ENCODE measurements around the gene C8G.

The C8G gene

GRCh38 chr9:136899196-136899595 lies 45.8 kb upstream of the C8G start:
- Histone ChIP-seq H3K27ac (ENCODE audit: low read length) (no peak overlapping the region), H3K36me3 (ENCODE audit: insufficient read depth, low read length) (peaks cover 72% of the 10 kb centered on the region), H4K20me1 (ENCODE audit: insufficient read depth, low read length) (peaks cover 60% of the 10 kb centered on the region), H3K4me1 (ENCODE audit: insufficient read depth, low read length) (no peaks in the 10 kb centered on the region), H3K79me2 (ENCODE audit: insufficient read depth, low read length) (peaks cover 86% of the 10 kb centered on the region), H3K4me3 (ENCODE audit: low read depth in 1 of 2, low read length in 2 of 2) (no peak overlapping the region), H3K9ac (ENCODE audit: low read depth, low read length) (no peak overlapping the region), H3K4me2 (ENCODE audit: insufficient read depth, low read length) (no peak overlapping the region), H2AFZ (ENCODE audit: low read depth, low read length) (no peak overlapping the region), H3K9me3 (ENCODE audit: insufficient read depth, low read length, severe bottlenecking) (no peaks in the 10 kb centered on the region), H3K27me3 (ENCODE audit: insufficient read depth, low read length, poor library complexity) (no peaks in the 10 kb centered on the region)
- DNase-seq (no peak), ATAC-seq (ENCODE audit: insufficient read depth, low read depth) (no peak)
- TF ChIP-seq CTCF (IDR thresholded peaks at IDR 0.05; ENCODE audit: borderline replicate concordance, extremely low read depth, low read length, poor library complexity, severe bottlenecking), result no peak
- TF ChIP-seq EZH2 (IDR thresholded peaks at IDR 0.05; ENCODE audit: borderline replicate concordance, low read depth, low read length, severe bottlenecking), result no peak

GRCh38 chr9:136900556-136900955 lies 44.5 kb upstream of the C8G start:
- no peak overlapping the region for H2AFZ ChIP-seq (ENCODE audit: low read depth, low read length)
- H3K9me3 ChIP-seq (ENCODE audit: insufficient read depth, low read length, severe bottlenecking), result no peaks in the 10 kb centered on the region
- peaks cover 82% of the 10 kb centered on the region for H3K79me2 ChIP-seq (ENCODE audit: insufficient read depth, low read length)
- H3K36me3 ChIP-seq (ENCODE audit: insufficient read depth, low read length), result peaks cover 75% of the 10 kb centered on the region
- H3K9ac ChIP-seq (ENCODE audit: low read depth, low read length), result no peak overlapping the region
- H3K27me3 ChIP-seq (ENCODE audit: insufficient read depth, low read length, poor library complexity), result no peaks in the 10 kb centered on the region
- TF ChIP-seq EZH2 (IDR thresholded peaks at IDR 0.05; ENCODE audit: borderline replicate concordance, low read depth, low read length, severe bottlenecking), result no peak
- no peak for TF ChIP-seq CTCF (IDR thresholded peaks at IDR 0.05; ENCODE audit: borderline replicate concordance, extremely low read depth, low read length, poor library complexity, severe bottlenecking)
- H4K20me1 ChIP-seq (ENCODE audit: insufficient read depth, low read length), result peaks cover 58% of the 10 kb centered on the region
- ATAC-seq (ENCODE audit: insufficient read depth, low read depth) (no peak), DNase-seq (no peak)
- no peak overlapping the region for H3K4me3 ChIP-seq (ENCODE audit: low read depth in 1 of 2, low read length in 2 of 2)
- no peak overlapping the region for H3K4me2 ChIP-seq (ENCODE audit: insufficient read depth, low read length)
- no peak overlapping the region for H3K27ac ChIP-seq (ENCODE audit: low read length)
- H3K4me1 ChIP-seq (ENCODE audit: insufficient read depth, low read length), result no peaks in the 10 kb centered on the region

- H3K4me1 ChIP-seq (ENCODE audit: insufficient read depth, low read length), result no peaks in the 10 kb centered on the region
- no peak overlapping the region for H3K4me3 ChIP-seq (ENCODE audit: low read depth in 1 of 2, low read length in 2 of 2)
- no peak overlapping the region for H3K4me2 ChIP-seq (ENCODE audit: insufficient read depth, low read length)
- H3K27ac ChIP-seq (ENCODE audit: low read length), result no peak overlapping the region
- no peak for ATAC-seq (ENCODE audit: insufficient read depth, low read depth)
- H2AFZ ChIP-seq (ENCODE audit: low read depth, low read length), result no peak overlapping the region
- H3K36me3 ChIP-seq (ENCODE audit: insufficient read depth, low read length), result peaks cover 78% of the 10 kb centered on the region
- H3K79me2 ChIP-seq (ENCODE audit: insufficient read depth, low read length), result peaks cover 77% of the 10 kb centered on the region
- no peak for DNase-seq
- no peaks in the 10 kb centered on the region for H3K9me3 ChIP-seq (ENCODE audit: insufficient read depth, low read length, severe bottlenecking)
- peaks cover 54% of the 10 kb centered on the region for H4K20me1 ChIP-seq (ENCODE audit: insufficient read depth, low read length)
- TF ChIP-seq CTCF (IDR thresholded peaks at IDR 0.05; ENCODE audit: borderline replicate concordance, extremely low read depth, low read length, poor library complexity, severe bottlenecking), result no peak
- no peak for TF ChIP-seq EZH2 (IDR thresholded peaks at IDR 0.05; ENCODE audit: borderline replicate concordance, low read depth, low read length, severe bottlenecking)
- H3K27me3 ChIP-seq (ENCODE audit: insufficient read depth, low read length, poor library complexity), result no peaks in the 10 kb centered on the region
- no peak overlapping the region for H3K9ac ChIP-seq (ENCODE audit: low read depth, low read length)
Observed at GRCh38 chr9:136900988-136901515, 44.0 kb upstream of the C8G start.
